ENCODE measurements around the gene HFM1.
"Not testable (repeated sequence)": the region's sequence is repeated elsewhere in the genome, so short reads cannot be mapped to it uniquely, and the experiment has no call there.

Gene HFM1

GRCh38 chr1:91346824-91347223 lies 57.8 kb downstream of the HFM1 start:
- DNase-seq (ENCODE audit: low read depth), result no peak

- DNase-seq (ENCODE audit: low read depth), result no peak
Observed at GRCh38 chr1:91345395-91346005, 59.1 kb downstream of the HFM1 start.

- DNase-seq (ENCODE audit: low read depth), result no peak
Observed at GRCh38 chr1:91338501-91338900, 66.1 kb downstream of the HFM1 start.

GRCh38 chr1:91335603-91336002 lies 69.0 kb downstream of the HFM1 start:
- DNase-seq (ENCODE audit: low read depth), result no peak

- no peak for DNase-seq (ENCODE audit: low read depth)
Observed at GRCh38 chr1:91334856-91335255, 69.8 kb downstream of the HFM1 start.

- no peak for DNase-seq (ENCODE audit: low read depth)
Observed at GRCh38 chr1:91325456-91325855, 79.2 kb downstream of the HFM1 start.

- DNase-seq (ENCODE audit: low read depth), result no peak
Observed at GRCh38 chr1:91314643-91315042, 90.0 kb downstream of the HFM1 start.

GRCh38 chr1:91311672-91312071 lies 93.0 kb downstream of the HFM1 start:
- DNase-seq (ENCODE audit: low read depth), result no peak

GRCh38 chr1:91308544-91308943 lies 96.1 kb downstream of the HFM1 start:
- no peak for DNase-seq (ENCODE audit: low read depth)

- DNase-seq (ENCODE audit: low read depth), result no peak
Observed at GRCh38 chr1:91307784-91308409, 96.7 kb downstream of the HFM1 start.

- DNase-seq (ENCODE audit: low read depth), result no peak
Observed at GRCh38 chr1:91303165-91303564, 101.5 kb downstream of the HFM1 start.

GRCh38 chr1:91288843-91289553 lies 115.6 kb downstream of the HFM1 start:
- DNase-seq (ENCODE audit: low read depth), result not testable (repeated sequence)

- not testable (repeated sequence) for DNase-seq (ENCODE audit: low read depth)
Observed at GRCh38 chr1:91286962-91287317, 117.7 kb downstream of the HFM1 start.

- not testable (repeated sequence) for DNase-seq (ENCODE audit: low read depth)
Observed at GRCh38 chr1:91286259-91286961, 118.2 kb downstream of the HFM1 start.

- no peak for DNase-seq (ENCODE audit: low read depth)
Observed at GRCh38 chr1:91283421-91283726, 121.3 kb downstream of the HFM1 start.

- peak; percentile 33 for DNase-seq (ENCODE audit: low read depth)
Observed at GRCh38 chr1:91282695-91283420, 121.8 kb downstream of the HFM1 start.

GRCh38 chr1:91281782-91282181 lies 122.9 kb downstream of the HFM1 start:
- no peak for DNase-seq (ENCODE audit: low read depth)

GRCh38 chr1:91278754-91279153 lies 125.9 kb downstream of the HFM1 start:
- no peak for DNase-seq (ENCODE audit: low read depth)

GRCh38 chr1:91273875-91274274 lies 130.8 kb downstream of the HFM1 start:
- no peak for DNase-seq (ENCODE audit: low read depth)

GRCh38 chr1:91261655-91262054 lies 143.0 kb downstream of the HFM1 start:
- no peak for DNase-seq (ENCODE audit: low read depth)

GRCh38 chr1:91245435-91245834 lies 159.2 kb downstream of the HFM1 start:
- DNase-seq (ENCODE audit: low read depth), result no peak

- DNase-seq (ENCODE audit: low read depth), result no peak
Observed at GRCh38 chr1:91244737-91245136, 159.9 kb downstream of the HFM1 start.

Data from stimulated activated CD8-positive, alpha-beta memory T cell treated with anti-CD3 and anti-CD28 coated beads, Interleukin-12 subunit alpha, Interleukin-12 subunit beta, amount 100 ng/mL, for 1 hour (primary cell).